GM11168 (cell line): Measurements from ENCODE around the gene OR1N1.
"Not testable (repeated sequence)": the region's sequence is repeated elsewhere in the genome, so short reads cannot be mapped to it uniquely, and the experiment has no call there.

Experiments
- in situ Hi-C: fragments of 300-500 bp; cut with MboI; formaldehyde crosslinking; loops from one replicate; pipeline ENCODE4 v1.12.0; 2022; ENCODE audit warnings: low sequenced_read_pairs; ENCODE audit not compliant: unreplicated experiment

OR1N1 gene

GRCh38 chr9:122527193-122527592 lies at the start of gene OR1N1:
OR1N1 (minus strand) TSS chr9:122527293; CDS start chr9:122527293, 0 bp downstream.
- in situ Hi-C loops: no loop called here

- in situ Hi-C loops: no loop called here
Observed at GRCh38 chr9:122572456-122572855, 45.4 kb upstream of the OR1N1 start.

- in situ Hi-C loops: no loop called here
Observed at GRCh38 chr9:122567901-122568300, 40.8 kb upstream of the OR1N1 start.

GRCh38 chr9:122562134-122562760 lies 35.2 kb upstream of the OR1N1 start:
- in situ Hi-C loops: no loop called here

GRCh38 chr9:122561446-122561845 lies 34.4 kb upstream of the OR1N1 start:
- in situ Hi-C loops: no loop called here

- in situ Hi-C loops: no loop called here
Observed at GRCh38 chr9:122552812-122553211, 25.7 kb upstream of the OR1N1 start, which contains the start of gene OR1N2. OR1N2 (plus strand) TSS chr9:122553112; CDS start chr9:122553212, 100 bp downstream.

- in situ Hi-C loops: no loop called here
Observed at GRCh38 chr9:122551371-122551770, 24.3 kb upstream of the OR1N1 start.

- in situ Hi-C loops: no loop called here
Observed at GRCh38 chr9:122546196-122546595, 19.1 kb upstream of the OR1N1 start.

- in situ Hi-C loops: no loop called here
Observed at GRCh38 chr9:122538757-122539156, 11.7 kb upstream of the OR1N1 start.

- in situ Hi-C loops: not testable (repeated sequence)
Observed at GRCh38 chr9:122537066-122537465, 10.0 kb upstream of the OR1N1 start.

- in situ Hi-C loops: no loop called here
Observed at GRCh38 chr9:122536134-122536533, 9.0 kb upstream of the OR1N1 start.

- in situ Hi-C loops: not testable (repeated sequence)
Observed at GRCh38 chr9:122531157-122531556, 4.1 kb upstream of the OR1N1 start.

- in situ Hi-C loops: no loop called here
Observed at GRCh38 chr9:122526602-122527001, 491 bp downstream of the OR1N1 start.

GRCh38 chr9:122519376-122519775 lies 7.7 kb downstream of the OR1N1 start:
- in situ Hi-C loops: no loop called here

GRCh38 chr9:122518841-122519240 lies 8.3 kb downstream of the OR1N1 start, which contains the start of gene OR1J4:
OR1J4 (plus strand) TSS chr9:122519141; CDS start chr9:122519141, 0 bp downstream.
- in situ Hi-C loops: no loop called here

- in situ Hi-C loops: no loop called here
Observed at GRCh38 chr9:122518226-122518625, 8.9 kb downstream of the OR1N1 start.

GRCh38 chr9:122510502-122510901 lies 16.6 kb downstream of the OR1N1 start, which contains the start of gene OR1J2:
OR1J2 (plus strand) TSS chr9:122510802; CDS start chr9:122510802, 0 bp downstream.
- in situ Hi-C loops: no loop called here

GRCh38 chr9:122506964-122507363 lies 20.1 kb downstream of the OR1N1 start:
- in situ Hi-C loops: no loop called here

GRCh38 chr9:122498883-122499288 lies 28.2 kb downstream of the OR1N1 start:
- in situ Hi-C loops: no loop called here

GRCh38 chr9:122479062-122479461 lies 48.0 kb downstream of the OR1N1 start:
- in situ Hi-C loops: no loop called here

GRCh38 chr9:122477826-122478225 lies 49.3 kb downstream of the OR1N1 start, which contains the start of gene OR1J1:
OR1J1 (minus strand) TSS chr9:122477926; CDS start chr9:122477926, 0 bp downstream.
- in situ Hi-C loops: no loop called here

- in situ Hi-C loops: no loop called here
Observed at GRCh38 chr9:122477346-122477745, 49.7 kb downstream of the OR1N1 start.
